Thyroid gland (tissue), 4 donors: ENCODE results near the gene HAND1. TPM values are rescaled to one million over a fixed set of nuclear protein-coding genes. Genes with fewer than 3 reads are reported as not detected.

Source experiments
- DNase-seq, 2 donors: peaks; one replicate each; pipeline ENCODE4 v3.0.0-alpha.2; 2019
- H3K27ac ChIP-seq, 3 donors: fragments of 200-600 bp; sonication (generic); 1 replicate in 2 of 3; 2 replicates in 1 of 3; pipeline ENCODE4 v1.5.1; 2016 to 2019; ENCODE audit warnings: mild to moderate bottlenecking in 1 of 3, moderate library complexity in 1 of 3
- H3K27me3 ChIP-seq: fragments of 200-600 bp; sonication (generic); one replicate; pipeline ENCODE4 v1.5.1; 2019
- H3K36me3 ChIP-seq, 2 donors: fragments of 200-600 bp; sonication (generic); one replicate each; pipeline ENCODE4 v1.5.1; 2016 to 2019
- H3K4me1 ChIP-seq, 2 donors: fragments of 200-600 bp; sonication (generic); one replicate each; pipeline ENCODE4 v1.5.1; 2017 to 2019
- H3K4me3 ChIP-seq, 3 donors: fragments of 200-600 bp; sonication (generic); replicated peaks in 1 of 3; 1 replicate in 2 of 3; 2 replicates in 1 of 3; pipeline ENCODE4 v1.5.1; 2016; ENCODE audit warnings: mild to moderate bottlenecking in 1 of 3
- H3K9me3 ChIP-seq: fragments of 200-600 bp; sonication (generic); one replicate; pipeline ENCODE4 v1.5.1; 2017
- POLR2A ChIP-seq, 2 donors: fragments of 450-650 bp; IDR thresholded peaks; one replicate each; pipeline ENCODE4 v1.6.1; 2017; ENCODE audit warnings: antibody characterized with exemption in 2 of 2, mild to moderate bottlenecking in 2 of 2, moderate library complexity in 1 of 2
- WGBS, 2 donors: methylation state at CpG; one replicate each; pipeline ENCODE4 v1.1.5; 2017; 5-methylcytosine and 5-hydroxymethylcytosine counted together
- intact Hi-C: fragments of 100-400 bp; cut with DNase I; formaldehyde crosslinking; loops from one replicate; pipeline ENCODE4 v1.15.1; 2023
- total RNA-seq, 4 donors: library from RNA; depleted of rRNA; stranded (reverse); fragments of >200 nt; gene quantifications; one replicate each; pipeline ENCODE4 v1.2.3, GENCODE V29; 2016
- TF ChIP-seq, protein P1 (sequence below), 6 experiments: fragments of 200-600 bp in 3 of 6; fragments of 450-650 bp in 3 of 6; sonication (generic) in 3 of 6; IDR thresholded peaks; one replicate each; pipeline ENCODE4 v1.5.1; 2016 to 2019; ENCODE audit warnings: antibody characterized with exemption in 6 of 6, mild to moderate bottlenecking in 2 of 6, inconsistent platforms in 1 of 6, moderate library complexity in 1 of 6

The HAND1 gene
- total RNA-seq, 4 donors from 2014 or later = not detected

GRCh38 chr5:154514331-154514730 is 36.3 kb upstream of the HAND1 start:
- DNase-seq = no peak
- no peaks in the 10 kb centered on the region for H3K36me3 ChIP-seq
- intact Hi-C loops = no loop called here
- H3K27ac ChIP-seq = no peak overlapping the region
- H3K4me1 ChIP-seq = peaks cover 0 to 2% of the 10 kb centered on the region in 2 donors
- H3K9me3 ChIP-seq = no peaks in the 10 kb centered on the region
- H3K4me3 ChIP-seq = no peak overlapping the region
- TF ChIP-seq POLR2A (IDR thresholded peaks at IDR 0.05) = no peak
- TF ChIP-seq, protein P1, sequence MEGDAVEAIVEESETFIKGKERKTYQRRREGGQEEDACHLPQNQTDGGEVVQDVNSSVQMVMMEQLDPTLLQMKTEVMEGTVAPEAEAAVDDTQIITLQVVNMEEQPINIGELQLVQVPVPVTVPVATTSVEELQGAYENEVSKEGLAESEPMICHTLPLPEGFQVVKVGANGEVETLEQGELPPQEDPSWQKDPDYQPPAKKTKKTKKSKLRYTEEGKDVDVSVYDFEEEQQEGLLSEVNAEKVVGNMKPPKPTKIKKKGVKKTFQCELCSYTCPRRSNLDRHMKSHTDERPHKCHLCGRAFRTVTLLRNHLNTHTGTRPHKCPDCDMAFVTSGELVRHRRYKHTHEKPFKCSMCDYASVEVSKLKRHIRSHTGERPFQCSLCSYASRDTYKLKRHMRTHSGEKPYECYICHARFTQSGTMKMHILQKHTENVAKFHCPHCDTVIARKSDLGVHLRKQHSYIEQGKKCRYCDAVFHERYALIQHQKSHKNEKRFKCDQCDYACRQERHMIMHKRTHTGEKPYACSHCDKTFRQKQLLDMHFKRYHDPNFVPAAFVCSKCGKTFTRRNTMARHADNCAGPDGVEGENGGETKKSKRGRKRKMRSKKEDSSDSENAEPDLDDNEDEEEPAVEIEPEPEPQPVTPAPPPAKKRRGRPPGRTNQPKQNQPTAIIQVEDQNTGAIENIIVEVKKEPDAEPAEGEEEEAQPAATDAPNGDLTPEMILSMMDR (IDR thresholded peaks at IDR 0.05) = no peak
- 80 to 92% methylated on average over 2 of the region's 2 CpGs for WGBS, 2 donors
- no peaks in the 10 kb centered on the region for H3K27me3 ChIP-seq

DNA sequence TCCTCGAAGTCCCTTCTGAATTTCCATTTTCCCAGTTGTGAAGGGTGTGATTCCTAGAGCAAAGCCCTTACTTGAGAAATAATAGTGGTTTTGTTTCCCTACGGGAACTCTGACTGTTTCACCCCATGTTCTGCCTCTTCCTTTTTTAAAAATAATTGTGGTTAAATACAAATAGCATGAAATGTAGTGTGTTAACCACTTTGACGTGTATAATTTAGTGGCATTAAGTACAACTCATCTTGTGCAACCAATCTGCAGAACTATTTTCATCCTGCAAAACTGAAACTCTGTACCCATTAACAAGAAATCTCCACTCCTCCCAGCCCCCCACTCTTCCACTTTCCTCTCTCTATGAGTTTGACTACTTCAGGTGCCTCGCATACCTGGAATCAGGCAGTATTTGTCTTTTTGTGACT is 35.6 kb upstream of the HAND1 start:
- H3K27me3 ChIP-seq = no peaks in the 10 kb centered on the region
- TF ChIP-seq POLR2A (IDR thresholded peaks at IDR 0.05) = no peak
- TF ChIP-seq, protein P1 (IDR thresholded peaks at IDR 0.05) = no peak
- no peaks in the 10 kb centered on the region for H3K36me3 ChIP-seq
- H3K27ac ChIP-seq = no peak overlapping the region
- H3K4me1 ChIP-seq = no peaks in the 10 kb centered on the region
- H3K9me3 ChIP-seq = no peaks in the 10 kb centered on the region
- intact Hi-C loops = no loop called here
- WGBS, 2 donors = 70% methylated on average over 4 of the region's 4 CpGs
- no peak for DNase-seq
- H3K4me3 ChIP-seq = no peak overlapping the region

GRCh38 chr5:154511984-154512383 is 34.0 kb upstream of the HAND1 start:
- Histone ChIP-seq H3K4me1 (no peaks in the 10 kb centered on the region), H3K27ac (no peak overlapping the region), H3K9me3 (no peaks in the 10 kb centered on the region), H3K4me3 (no peak overlapping the region), H3K36me3 (no peaks in the 10 kb centered on the region), H3K27me3 (no peaks in the 10 kb centered on the region)
- DNase-seq = no peak
- intact Hi-C loops = no loop called here
- 75 to 91% methylated on average over 2 of the region's 2 CpGs for WGBS, 2 donors
- TF ChIP-seq, protein P1 (IDR thresholded peaks at IDR 0.05) = no peak
- TF ChIP-seq POLR2A (IDR thresholded peaks at IDR 0.05) = no peak

GRCh38 chr5:154509784-154510555 is 31.9 kb upstream of the HAND1 start:
- intact Hi-C loops = no loop called here
- 72 to 83% methylated on average over 5 of the region's 5 CpGs for WGBS, 2 donors
- H3K4me3 ChIP-seq = no peak overlapping the region
- TF ChIP-seq POLR2A (IDR thresholded peaks at IDR 0.05) = no peak
- TF ChIP-seq, protein P1 (IDR thresholded peaks at IDR 0.05) = no peak
- no peaks in the 10 kb centered on the region for H3K36me3 ChIP-seq
- no peak for DNase-seq
- H3K4me1 ChIP-seq = no peaks in the 10 kb centered on the region
- H3K27me3 ChIP-seq = no peaks in the 10 kb centered on the region
- H3K9me3 ChIP-seq = no peaks in the 10 kb centered on the region
- H3K27ac ChIP-seq = no peak overlapping the region

DNA sequence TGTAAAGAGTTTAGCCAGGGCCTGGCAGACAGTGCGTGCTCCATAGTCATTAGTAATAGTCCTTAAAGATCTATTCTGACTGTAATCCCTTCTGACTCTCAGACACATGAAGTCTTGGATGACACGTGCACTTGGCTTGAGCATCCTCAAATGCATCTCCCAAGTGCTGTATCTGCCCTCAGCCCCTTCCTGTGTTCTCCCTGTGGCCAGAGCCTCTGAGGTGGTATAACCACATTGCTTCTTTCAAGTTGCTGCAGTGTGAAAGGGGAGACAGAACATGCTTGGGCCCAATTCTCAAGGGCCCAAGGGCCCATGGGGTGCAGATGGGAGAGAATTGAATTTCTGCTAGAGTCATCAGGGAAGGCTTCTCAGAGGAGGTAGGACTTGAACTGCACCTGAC is 30.1 kb upstream of the HAND1 start:
- DNase-seq = no peak
- no peaks in the 10 kb centered on the region for H3K4me1 ChIP-seq
- H3K27me3 ChIP-seq = no peaks in the 10 kb centered on the region
- no peak overlapping the region for H3K27ac ChIP-seq
- H3K4me3 ChIP-seq = no peak overlapping the region
- intact Hi-C loops = no loop called here
- 87 to 92% methylated on average over 2 of the region's 2 CpGs for WGBS, 2 donors
- H3K36me3 ChIP-seq = no peaks in the 10 kb centered on the region
- no peak for TF ChIP-seq POLR2A (IDR thresholded peaks at IDR 0.05)
- TF ChIP-seq, protein P1 (IDR thresholded peaks at IDR 0.05) = no peak
- no peaks in the 10 kb centered on the region for H3K9me3 ChIP-seq
